Lung microvascular endothelial cell (primary cell): Measurements from ENCODE around the gene TMEM139. TPM values are rescaled to one million over a fixed set of nuclear protein-coding genes. Genes with fewer than 3 reads are reported as not detected.

Source experiments
- DNase-seq, 2 donors: peaks; one replicate each; pipeline versions ENCODE4 v3.0.0 to v3.0.0-alpha.2; 2010; ENCODE audit warnings: low read depth in 2 of 2
- total RNA-seq: library from RNA; depleted of rRNA; stranded (reverse); fragments of >200 nt; gene quantifications from 2 replicates; pipeline ENCODE4 v1.2.1, GENCODE V29; 2014

The TMEM139 gene
- total RNA-seq = not detected in 2 replicates

- no peak for DNase-seq
These were observed at the start of gene TMEM139 for GRCh38 chr7:143284591-143285469. TMEM139 (plus strand) TSS chr7:143284958; CDS start chr7:143285958, 1,000 bp downstream.

GRCh38 chr7:143235561-143235960, 49.2 kb upstream of the TMEM139 start:
- DNase-seq = no peak

DNA sequence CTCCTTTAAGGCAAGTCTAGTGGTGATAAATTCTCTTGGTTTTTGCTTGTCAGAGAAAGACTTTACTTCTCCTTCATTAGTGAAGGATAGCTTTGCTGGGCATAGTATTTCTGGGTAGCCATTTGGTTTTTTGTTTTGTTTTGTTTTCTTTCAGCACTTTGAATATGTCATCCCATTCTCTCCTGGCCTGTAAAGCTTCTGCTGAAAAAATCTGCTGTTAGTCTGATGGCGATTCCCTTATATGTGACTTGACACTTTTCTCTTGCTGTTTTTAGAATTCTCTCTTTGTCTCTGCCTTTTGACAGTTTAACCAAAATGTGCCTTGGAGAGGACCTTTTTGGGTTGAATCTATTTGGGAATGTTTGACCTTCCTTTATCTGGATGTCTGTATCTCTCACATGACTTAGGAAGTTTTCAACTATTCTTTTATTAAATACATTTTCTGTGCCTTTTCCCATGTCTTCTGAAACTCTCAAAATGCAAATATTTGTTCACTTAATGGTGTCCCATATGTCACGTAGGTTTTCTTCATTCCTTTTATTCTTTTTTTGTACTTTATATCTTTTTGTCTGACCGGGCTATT, 48.3 kb upstream of the TMEM139 start:
- no peak for DNase-seq

DNA sequence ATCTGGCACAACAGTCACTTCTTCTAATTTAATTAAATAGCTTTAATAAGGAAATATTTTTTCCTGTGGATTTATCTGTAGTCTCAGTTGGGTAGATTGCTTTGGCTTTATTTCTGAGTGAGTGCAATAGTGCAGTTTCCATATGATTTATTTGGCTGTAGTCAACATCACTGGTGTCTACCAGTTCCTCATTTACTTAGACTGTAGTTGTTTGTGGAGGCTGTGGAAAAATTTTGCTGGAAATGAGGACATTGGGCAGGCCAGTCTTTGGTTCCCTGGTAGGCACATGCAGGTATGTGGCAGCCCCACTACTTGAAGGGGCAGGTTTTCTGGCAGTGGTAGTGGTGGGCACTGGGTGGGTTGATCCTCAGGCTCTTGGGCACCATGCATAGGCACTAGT, 47.4 kb upstream of the TMEM139 start:
- DNase-seq = no peak

GRCh38 chr7:143238289-143238980, 46.3 kb upstream of the TMEM139 start:
- no peak for DNase-seq

DNA sequence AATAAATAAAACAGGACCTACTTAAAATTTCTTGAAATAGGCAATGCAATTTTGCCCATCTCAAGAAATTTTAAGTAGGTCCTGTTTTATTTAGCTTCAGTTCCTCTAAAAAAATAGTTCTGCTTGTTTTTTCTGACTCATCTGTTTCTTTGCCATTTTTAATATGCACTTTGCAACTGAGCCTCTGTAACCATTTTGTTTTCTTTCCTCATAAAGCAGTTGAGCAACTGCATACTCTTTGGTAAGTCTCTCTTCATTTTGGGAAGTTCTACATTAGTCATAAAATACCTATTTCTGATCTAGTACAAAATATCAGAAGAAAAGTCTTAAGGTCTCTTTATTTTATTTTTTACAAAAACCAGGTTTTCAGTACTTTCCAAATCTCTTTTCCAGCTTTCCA, 44.9 kb upstream of the TMEM139 start:
- DNase-seq = no peak

- peak; percentile 85 to 90 for DNase-seq
These were observed 44.2 kb upstream of the TMEM139 start for GRCh38 chr7:143240291-143241168.

GRCh38 chr7:143242306-143242705, 42.5 kb upstream of the TMEM139 start:
- no peak for DNase-seq

GRCh38 chr7:143243111-143243510, 41.6 kb upstream of the TMEM139 start:
- DNase-seq = no peak

- no peak for DNase-seq
These were observed 41.1 kb upstream of the TMEM139 start for GRCh38 chr7:143243614-143244013.

- DNase-seq = no peak
These were observed 40.4 kb upstream of the TMEM139 start for GRCh38 chr7:143244321-143244720.

DNA sequence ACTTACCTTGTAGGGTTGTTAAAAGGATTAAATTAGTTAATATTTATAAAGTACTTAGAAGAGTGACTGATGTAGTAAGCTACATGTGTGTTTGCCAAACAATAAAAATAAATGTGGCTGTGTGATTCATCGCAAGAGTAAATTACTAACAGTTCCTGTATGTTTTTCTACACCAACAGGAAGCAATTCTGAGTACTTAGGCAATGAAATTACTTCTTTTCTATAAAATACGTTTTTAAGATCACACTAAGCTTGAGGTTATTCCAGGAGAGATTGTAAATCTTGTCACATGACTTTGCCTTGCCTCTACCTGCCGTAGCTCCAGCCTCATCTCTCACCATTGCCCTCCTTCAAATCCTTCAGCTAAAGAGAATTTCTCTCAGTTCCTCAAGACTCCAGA, 39.6 kb upstream of the TMEM139 start:
- peak in 1 of 2 donors; percentile 67 for DNase-seq

- no peak for DNase-seq
These were observed 37.4 kb upstream of the TMEM139 start for GRCh38 chr7:143247372-143247771.

- DNase-seq = no peak
These were observed 35.9 kb upstream of the TMEM139 start for GRCh38 chr7:143248761-143249354.

DNA sequence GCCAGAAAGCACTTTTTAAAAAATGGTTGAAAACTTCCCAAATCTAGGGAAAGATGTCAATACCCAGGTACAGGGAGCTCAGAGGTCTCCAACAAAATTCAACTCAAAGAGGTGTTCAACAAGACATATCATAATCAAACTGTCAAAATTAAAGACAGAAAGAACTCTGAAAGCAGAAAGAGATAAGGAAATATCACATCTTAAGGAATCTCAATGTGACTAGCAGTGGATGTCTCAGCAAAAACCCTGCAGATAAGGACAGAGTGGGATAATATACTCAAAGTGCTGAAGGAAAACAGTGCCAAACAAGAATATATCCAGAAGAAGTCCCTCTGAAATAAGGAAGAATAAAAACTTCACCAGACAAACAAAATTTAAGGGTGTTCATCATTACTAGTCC, 34.6 kb upstream of the TMEM139 start:
- DNase-seq = no peak

DNA sequence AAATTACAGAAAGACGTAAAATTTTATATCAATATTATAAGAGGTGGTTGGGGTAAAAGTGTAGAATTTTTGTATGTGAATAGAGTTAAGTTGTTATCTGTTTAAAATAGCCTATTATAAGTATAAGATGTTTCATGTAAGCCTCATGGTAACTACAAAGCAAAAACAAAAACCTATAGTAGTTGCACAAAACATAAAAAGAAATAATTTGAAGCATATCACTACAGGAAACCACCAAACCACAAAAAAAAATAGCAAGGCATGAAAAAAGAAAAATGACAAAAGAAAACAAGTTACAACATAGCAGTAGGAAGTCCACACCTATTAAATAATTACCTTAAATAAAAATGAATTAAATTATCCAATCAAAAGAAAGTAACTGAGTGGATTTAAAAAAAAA, 33.9 kb upstream of the TMEM139 start:
- DNase-seq = no peak

GRCh38 chr7:143252006-143252405, 32.8 kb upstream of the TMEM139 start:
- no peak for DNase-seq

DNA sequence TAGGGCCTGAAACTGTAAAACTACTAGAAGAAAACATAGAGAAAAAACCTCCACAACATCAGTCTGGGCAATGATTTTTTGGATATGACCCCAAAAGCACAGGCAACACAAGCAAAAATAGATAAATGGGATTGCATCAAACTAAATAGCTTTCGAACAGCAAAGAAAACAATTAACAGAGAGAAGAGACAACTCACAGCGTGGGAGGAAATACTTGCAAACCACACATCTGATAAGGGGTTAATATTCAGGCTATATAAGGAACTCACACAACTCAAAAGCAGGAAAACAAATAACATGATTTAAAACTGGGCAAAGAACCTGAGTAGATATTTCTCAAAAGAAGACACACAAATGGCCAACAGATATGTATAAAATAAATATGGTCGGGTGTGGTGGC, 29.2 kb upstream of the TMEM139 start:
- DNase-seq = no peak

DNA sequence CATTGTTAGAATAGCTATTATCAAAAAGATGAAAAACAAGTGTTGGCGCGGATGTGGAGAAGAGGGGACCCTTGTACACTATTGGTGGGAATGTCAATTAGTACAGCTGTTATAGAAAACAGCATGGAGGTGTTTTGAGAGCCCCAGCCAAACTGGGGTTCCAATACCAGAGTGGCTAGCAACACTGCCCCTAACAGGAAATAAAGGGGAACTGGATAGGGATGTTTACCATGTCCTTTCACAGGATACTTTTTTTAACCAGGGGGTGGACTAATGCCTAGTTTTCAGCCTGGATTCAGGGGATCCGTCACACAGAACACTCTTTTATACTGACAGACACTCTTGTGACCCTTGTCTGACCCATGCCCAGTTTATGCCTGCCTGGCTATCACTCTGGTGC, 28.4 kb upstream of the TMEM139 start:
- DNase-seq = no peak

DNA sequence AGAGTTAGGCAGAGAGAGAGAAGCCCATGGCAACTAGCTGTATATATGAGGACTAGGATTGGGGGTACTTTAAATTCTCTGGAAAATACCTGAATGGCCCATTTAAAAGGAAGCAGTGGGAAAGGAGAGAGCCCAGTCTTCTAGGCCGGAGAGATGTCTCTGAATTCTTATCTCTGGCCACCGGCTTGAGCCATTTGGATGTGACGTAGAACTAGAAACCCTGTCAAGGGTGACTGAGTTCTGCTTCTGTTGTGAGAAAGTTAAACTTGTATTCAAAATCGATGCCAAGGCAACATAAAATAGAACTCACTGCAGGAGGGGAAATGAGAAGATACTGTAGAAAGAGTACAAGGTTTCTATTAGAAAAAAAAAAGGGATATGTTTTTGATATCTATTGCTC, 27.8 kb upstream of the TMEM139 start:
- DNase-seq = no peak

GRCh38 chr7:143257501-143257900, 27.3 kb upstream of the TMEM139 start:
- DNase-seq = no peak
